Measurements from ENCODE around the gene MAGOHB.
A peak's percentile ranks its signal among the peaks of the same experiment; 100 is the strongest.
"Not testable (repeated sequence)": the region's sequence is repeated elsewhere in the genome, so short reads cannot be mapped to it uniquely, and the experiment has no call there.

MAGOHB gene

GRCh38 chr12:10611258-10611657 lies 2.2 kb downstream of the MAGOHB start:
- not testable (repeated sequence) for DNase-seq

DNA sequence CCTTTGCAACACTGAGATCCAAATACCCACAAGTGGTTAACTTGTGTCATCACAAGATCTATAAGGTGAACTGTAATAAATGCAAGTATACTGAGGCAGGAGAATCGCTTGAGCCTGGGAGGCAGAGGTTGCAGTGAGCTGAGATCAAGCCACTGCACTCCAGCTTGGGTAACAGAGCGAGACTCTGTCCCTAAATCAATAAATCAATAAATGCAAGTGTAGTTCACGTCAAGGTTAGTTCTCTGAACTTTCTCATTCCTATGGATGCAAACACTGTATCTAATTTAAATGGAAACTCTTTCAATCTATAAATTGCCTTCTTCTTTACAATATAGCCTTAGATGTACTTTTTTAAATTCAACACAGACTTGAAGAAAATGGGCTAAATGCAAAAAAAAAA lies 3.2 kb downstream of the MAGOHB start:
- DNase-seq, result no peak

GRCh38 chr12:10607885-10608458 lies 5.4 kb downstream of the MAGOHB start:
- DNase-seq, result peak in 1 of 6 experiments; percentile 2

GRCh38 chr12:10601860-10602259 lies 11.5 kb downstream of the MAGOHB start:
- no peak for DNase-seq

DNA sequence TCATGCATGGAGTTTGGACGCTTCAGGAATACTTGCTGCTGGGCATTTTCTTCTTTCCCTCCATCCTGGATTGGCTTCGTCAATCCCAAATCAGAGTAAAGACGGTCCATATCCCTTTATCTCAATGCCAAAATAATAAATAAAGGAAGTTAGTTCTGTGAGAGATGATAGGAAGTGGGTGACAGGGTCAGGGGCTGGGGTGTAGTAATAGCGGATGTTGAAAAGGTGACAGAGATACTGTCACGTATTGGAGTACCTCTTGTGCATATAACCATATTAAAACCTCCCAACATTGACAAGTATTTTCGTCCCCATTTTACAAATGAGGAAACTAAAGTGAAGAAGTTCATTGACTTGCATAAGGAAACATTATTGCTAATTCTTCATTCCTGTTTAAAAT lies 12.4 kb downstream of the MAGOHB start:
- DNase-seq, result no peak

DNA sequence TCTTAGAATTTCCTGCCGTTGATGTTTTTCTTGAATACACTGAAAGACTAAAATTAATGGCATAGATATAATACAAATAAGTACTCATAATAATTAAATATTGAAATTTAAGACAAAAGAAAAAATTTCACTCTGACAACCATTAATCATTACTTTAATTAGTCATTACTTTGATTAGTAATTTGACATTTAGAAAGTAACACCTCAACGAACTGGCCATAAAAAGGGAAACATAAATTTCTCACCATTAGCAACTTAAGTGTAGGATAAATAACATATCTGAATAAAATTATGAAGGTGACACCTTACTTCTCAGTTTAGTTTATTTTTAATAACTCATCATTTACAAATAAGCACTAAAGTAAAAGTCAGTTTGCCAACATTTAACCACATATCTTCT lies 17.5 kb downstream of the MAGOHB start:
- DNase-seq, result no peak

DNA sequence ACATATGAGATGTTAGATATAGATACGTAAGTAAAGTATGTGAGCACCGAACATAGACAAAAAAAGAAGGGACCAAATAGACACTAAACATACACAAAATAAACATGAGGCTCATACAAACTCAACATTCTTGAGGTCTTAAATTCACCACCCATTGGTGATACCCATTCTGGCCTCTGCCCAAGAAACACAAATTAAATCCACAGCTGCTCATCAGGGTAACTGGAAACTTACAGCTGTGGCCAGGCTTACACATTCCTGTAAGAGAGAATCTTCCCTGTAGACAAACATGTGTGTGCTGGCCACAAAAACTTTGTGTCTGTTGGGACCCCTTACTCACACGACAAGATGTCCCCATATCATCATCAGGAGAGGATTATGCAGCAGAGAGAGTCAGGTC lies 22.4 kb downstream of the MAGOHB start:
- DNase-seq, result no peak

- DNase-seq, result no peak
Observed at GRCh38 chr12:10584415-10584814, 29.0 kb downstream of the MAGOHB start.

GRCh38 chr12:10582704-10583103 lies 30.7 kb downstream of the MAGOHB start:
- DNase-seq, result no peak

- DNase-seq, result not testable (repeated sequence)
Observed at GRCh38 chr12:10582133-10582532, 31.3 kb downstream of the MAGOHB start.

DNA sequence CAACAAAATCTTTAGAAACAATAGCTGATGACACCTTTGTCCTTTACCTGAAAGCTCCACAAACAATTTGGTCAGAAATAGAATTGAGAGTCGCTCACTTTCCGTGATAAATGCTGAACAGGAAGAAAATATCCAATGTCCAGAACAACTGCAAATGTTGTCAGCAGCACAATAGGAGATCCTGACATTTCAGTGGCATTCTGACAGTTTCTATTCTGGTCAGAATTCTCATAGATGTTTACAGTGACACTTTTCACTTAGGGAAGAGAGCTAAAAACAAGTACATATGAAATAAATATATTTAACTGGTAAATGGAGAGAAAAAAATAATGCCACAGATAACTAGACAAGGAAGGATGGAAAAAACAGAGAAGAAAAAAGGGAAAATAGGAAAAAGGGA lies 39.1 kb downstream of the MAGOHB start:
- no peak for DNase-seq

DNA sequence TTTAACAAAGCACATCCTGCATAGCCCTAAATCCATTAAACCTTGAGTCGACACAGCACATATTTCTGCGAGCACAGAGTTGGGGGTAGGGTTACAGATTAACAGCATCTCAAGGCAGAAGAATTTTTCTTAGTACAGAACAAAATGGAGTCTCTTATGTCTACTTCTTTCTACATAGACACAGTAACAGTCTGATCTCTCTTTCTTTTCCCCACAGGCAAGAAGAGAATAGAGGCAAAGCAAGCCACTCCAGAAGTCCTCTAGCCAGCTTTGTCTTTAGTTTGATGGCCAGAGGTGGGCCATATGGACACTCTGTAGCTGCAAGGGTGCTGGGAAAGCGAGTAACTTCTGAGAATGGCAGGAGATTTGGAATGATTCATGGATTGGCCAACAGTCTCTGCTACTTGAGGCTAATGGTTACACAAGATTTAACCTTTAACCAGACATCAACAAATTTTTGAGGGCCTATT lies 41.4 kb downstream of the MAGOHB start:
- not testable (repeated sequence) for DNase-seq

- DNase-seq, result no peak
Observed at GRCh38 chr12:10571141-10571540, 42.3 kb downstream of the MAGOHB start.

- DNase-seq, result no peak
Observed at GRCh38 chr12:10567813-10568212, 45.6 kb downstream of the MAGOHB start.

- no peak for DNase-seq
Observed at GRCh38 chr12:10563966-10564365, 49.4 kb downstream of the MAGOHB start.

- DNase-seq, result no peak
Observed at GRCh38 chr12:10563002-10563401, 50.4 kb downstream of the MAGOHB start.

GRCh38 chr12:10562306-10562933 lies 51.0 kb downstream of the MAGOHB start:
- DNase-seq, result peak in 3 of 6 experiments; percentile 1 to 53 (median 38)

DNA sequence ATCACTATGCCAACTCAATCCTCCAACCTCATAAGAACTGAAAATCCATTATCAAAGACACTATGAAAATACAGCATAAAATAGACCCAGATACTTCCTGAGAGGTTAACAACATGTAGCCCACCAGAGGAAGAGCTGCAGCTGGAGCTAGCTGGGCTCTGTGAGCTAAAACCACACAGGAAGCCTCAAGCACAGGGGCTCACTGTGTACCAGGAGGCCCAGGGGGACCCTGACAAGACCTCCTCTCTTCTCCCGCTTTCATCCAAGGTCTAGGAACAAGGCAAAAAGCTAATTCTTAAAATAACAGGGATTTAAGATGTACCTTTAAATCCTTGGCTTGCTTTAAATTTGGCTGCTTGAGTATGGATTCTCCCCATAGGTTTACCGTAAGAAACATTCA lies 54.2 kb downstream of the MAGOHB start:
- no peak for DNase-seq

DNA sequence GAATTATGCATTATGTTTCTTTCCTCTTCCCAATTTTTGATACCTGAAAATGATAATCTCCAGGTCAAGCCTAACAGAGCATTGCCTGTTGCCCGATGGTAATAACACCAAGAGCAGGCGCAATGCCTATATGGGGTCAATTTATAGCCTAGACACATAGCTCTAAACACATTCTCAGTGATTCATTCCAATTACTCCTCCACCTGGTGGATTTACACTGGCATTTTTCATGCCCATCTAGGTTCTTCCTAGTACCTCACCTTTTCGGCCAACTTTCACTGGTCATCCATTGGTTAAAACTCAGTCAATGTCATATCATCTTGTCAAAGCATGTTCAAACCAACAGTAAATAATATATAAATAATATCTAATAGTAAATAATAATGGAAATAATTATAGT lies 54.6 kb downstream of the MAGOHB start:
- no peak for DNase-seq

GRCh38 chr12:10558301-10558700 lies 55.1 kb downstream of the MAGOHB start:
- no peak for DNase-seq

GRCh38 chr12:10557766-10558165 lies 55.6 kb downstream of the MAGOHB start:
- DNase-seq, result no peak

GRCh38 chr12:10557329-10557728 lies 56.1 kb downstream of the MAGOHB start:
- no peak for DNase-seq

GRCh38 chr12:10554756-10555481 lies 58.5 kb downstream of the MAGOHB start:
- peak in 2 of 6 experiments; percentile 6 to 35 for DNase-seq

- DNase-seq, result peak in 1 of 6 experiments; percentile 35
Observed at GRCh38 chr12:10554228-10554755, 59.1 kb downstream of the MAGOHB start.
